ENCODE data around the gene NEURL1. TPM values are rescaled to one million over a fixed set of nuclear protein-coding genes. Genes with fewer than 3 reads are reported as not detected.

NEURL1 gene
- total RNA-seq, 4 donors from 2014 or later: 40.4 to 51.8 (median 45.8) TPM

DNA sequence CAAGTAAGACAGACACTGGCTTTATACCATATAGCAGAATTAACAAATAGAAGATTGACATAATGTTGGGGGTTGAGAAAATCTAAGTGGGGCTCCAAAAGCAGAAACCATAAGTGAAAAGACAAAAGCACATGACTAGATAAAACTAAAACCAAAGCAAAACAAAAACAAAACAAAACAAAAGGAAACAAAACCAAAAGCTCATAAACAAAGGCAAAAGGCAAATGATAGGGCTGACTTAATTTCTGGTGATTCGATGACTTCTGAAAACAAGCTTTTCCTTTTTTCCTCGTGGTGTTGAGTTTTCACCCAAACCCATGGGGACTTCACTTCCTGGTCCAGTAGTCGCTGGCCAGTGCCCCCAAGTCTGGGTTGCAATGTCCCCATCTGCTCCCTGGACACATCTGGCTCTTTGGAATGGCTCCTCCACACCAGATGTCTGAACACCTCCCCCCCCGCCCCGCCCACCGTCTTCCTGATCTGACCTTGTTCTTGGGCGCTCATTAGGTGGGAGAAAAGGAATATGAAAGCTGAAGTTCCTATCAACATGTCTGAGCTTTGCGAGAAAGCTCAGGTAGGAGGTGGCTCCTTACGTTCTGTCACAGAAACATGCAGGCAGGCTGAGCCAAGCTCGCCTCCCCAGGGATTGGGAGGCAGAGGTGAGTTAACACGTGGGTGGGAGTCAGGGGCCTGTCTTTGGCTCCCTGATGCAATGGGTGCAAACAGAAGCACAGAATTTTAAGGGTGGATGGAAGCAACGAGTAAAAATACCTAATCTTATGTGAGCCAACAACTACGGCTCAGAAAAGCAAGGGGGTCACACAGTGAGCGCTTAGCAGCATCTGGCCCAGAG, 121.0 kb downstream of the NEURL1 start:
- Histone ChIP-seq H3K4me1 (peaks cover 0 to 47% (median 0%) of the 10 kb centered on the region in 4 donors), H3K27ac (peak overlapping the region in 2 of 4 donors; percentile 18 to 67), H3K9me3 (no peaks in the 10 kb centered on the region), H3K4me3 (no peak overlapping the region), H3K36me3 (peaks cover 0 to 59% (median 0%) of the 10 kb centered on the region in 3 donors), H3K27me3 (no peaks in the 10 kb centered on the region)
- no peak for DNase-seq
- TF ChIP-seq, protein P1, sequence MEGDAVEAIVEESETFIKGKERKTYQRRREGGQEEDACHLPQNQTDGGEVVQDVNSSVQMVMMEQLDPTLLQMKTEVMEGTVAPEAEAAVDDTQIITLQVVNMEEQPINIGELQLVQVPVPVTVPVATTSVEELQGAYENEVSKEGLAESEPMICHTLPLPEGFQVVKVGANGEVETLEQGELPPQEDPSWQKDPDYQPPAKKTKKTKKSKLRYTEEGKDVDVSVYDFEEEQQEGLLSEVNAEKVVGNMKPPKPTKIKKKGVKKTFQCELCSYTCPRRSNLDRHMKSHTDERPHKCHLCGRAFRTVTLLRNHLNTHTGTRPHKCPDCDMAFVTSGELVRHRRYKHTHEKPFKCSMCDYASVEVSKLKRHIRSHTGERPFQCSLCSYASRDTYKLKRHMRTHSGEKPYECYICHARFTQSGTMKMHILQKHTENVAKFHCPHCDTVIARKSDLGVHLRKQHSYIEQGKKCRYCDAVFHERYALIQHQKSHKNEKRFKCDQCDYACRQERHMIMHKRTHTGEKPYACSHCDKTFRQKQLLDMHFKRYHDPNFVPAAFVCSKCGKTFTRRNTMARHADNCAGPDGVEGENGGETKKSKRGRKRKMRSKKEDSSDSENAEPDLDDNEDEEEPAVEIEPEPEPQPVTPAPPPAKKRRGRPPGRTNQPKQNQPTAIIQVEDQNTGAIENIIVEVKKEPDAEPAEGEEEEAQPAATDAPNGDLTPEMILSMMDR (IDR thresholded peaks at IDR 0.05): no peak
- no peak for TF ChIP-seq POLR2A (IDR thresholded peaks at IDR 0.05)

DNA sequence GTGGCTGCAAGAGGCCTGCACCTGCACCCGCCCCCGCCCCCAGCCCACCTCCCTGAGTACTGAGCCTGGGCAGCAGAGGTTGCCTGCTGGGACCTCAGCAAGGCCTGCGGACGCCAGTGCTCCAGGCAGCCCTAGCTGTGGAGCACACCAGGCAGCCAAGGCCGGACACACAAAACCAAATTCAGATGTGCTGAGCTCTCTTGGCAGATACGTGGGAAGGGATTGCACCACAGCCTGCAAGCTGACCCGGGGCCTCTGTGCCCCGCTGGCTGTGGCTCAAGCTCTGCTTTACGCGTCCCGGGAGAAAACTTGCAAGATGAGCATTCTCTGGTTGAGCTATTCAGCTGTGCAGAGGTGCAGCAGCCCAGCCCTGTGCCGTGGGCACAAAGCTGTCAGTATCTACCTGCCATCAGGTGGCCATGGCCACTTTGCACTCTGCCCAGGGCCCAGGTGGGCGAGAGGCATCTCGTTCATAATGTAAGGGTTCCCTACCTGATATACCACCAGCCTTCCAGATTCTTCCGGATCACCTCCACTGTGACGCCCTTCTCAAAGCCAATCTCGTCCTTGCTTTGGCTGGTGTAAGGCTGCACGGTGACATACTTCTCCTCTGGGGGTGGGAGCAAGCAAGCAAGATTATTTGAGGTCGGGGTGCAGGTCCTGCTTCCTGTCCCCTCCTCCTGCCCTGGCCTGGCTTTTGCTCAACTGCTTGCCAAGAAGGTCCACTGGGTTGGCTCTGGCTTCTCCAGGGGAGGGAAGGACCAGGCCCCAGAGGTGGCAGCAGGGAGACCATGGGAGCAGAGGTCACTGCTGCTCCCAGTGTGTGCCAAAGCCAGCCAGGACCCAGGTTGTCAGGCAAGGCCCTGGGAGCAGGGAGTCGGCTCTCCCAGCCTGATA, 123.4 kb downstream of the NEURL1 start:
- peak in 2 of 3 donors; percentile 22 to 75 for DNase-seq
- Histone ChIP-seq H3K27ac (peak overlapping the region in 3 of 4 donors; percentile 23 to 67 (median 55)), H3K4me1 (peaks cover 0 to 55% (median 0%) of the 10 kb centered on the region in 4 donors), H3K4me3 (no peak overlapping the region), H3K27me3 (no peaks in the 10 kb centered on the region), H3K9me3 (no peaks in the 10 kb centered on the region), H3K36me3 (peaks cover 0 to 59% (median 0%) of the 10 kb centered on the region in 3 donors)
- TF ChIP-seq, protein P1 (IDR thresholded peaks at IDR 0.05): no peak

DNA sequence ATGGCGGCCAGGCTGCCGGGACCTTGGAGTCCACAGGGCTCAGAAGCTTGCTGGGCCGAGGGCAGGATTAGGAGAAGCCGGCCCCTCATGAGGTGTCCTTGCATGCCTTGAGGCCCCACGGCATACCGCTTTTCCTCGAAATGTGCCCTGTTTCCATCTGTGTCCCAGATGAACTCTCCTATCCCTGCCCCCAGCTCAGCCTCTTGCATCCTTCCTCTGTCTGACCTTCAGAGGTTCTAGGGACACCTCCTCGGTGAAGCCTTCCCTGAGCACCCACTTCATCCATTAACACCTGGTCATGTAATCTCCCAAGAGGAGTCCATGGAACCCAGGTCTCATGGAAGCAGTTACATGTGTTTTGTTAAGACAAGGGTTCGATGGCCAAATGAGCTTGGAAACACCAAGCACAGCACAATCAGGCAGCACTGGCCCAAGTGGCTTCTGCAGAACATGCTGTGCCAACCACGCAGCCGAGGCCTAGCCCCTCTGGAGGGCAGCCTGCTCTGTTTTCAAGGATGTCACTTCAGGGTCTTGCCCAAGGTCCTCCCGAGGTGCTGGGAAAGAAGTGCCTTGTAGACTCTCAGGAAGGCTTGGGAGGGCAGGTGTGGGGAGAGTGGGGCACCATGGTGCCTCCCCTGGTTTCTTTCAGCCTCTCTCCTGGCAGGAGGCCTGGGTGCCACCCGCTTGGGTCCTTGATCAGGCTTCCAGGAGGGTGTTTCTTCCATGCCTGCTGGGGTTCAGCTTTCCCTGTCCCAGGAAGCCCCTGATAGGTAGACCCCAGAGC, 124.3 kb downstream of the NEURL1 start:
- H3K4me1 ChIP-seq: peaks cover 0 to 55% (median 0%) of the 10 kb centered on the region in 4 donors
- H3K36me3 ChIP-seq: peaks cover 0 to 56% (median 0%) of the 10 kb centered on the region in 3 donors
- H3K27me3 ChIP-seq: no peaks in the 10 kb centered on the region
- no peak overlapping the region for H3K4me3 ChIP-seq
- no peaks in the 10 kb centered on the region for H3K9me3 ChIP-seq
- H3K27ac ChIP-seq: peak overlapping the region in 3 of 4 donors; percentile 10 to 52 (median 22)
- TF ChIP-seq, protein P1 (IDR thresholded peaks at IDR 0.05): no peak
- no peak for TF ChIP-seq POLR2A (IDR thresholded peaks at IDR 0.05)
- no peak for DNase-seq

DNA sequence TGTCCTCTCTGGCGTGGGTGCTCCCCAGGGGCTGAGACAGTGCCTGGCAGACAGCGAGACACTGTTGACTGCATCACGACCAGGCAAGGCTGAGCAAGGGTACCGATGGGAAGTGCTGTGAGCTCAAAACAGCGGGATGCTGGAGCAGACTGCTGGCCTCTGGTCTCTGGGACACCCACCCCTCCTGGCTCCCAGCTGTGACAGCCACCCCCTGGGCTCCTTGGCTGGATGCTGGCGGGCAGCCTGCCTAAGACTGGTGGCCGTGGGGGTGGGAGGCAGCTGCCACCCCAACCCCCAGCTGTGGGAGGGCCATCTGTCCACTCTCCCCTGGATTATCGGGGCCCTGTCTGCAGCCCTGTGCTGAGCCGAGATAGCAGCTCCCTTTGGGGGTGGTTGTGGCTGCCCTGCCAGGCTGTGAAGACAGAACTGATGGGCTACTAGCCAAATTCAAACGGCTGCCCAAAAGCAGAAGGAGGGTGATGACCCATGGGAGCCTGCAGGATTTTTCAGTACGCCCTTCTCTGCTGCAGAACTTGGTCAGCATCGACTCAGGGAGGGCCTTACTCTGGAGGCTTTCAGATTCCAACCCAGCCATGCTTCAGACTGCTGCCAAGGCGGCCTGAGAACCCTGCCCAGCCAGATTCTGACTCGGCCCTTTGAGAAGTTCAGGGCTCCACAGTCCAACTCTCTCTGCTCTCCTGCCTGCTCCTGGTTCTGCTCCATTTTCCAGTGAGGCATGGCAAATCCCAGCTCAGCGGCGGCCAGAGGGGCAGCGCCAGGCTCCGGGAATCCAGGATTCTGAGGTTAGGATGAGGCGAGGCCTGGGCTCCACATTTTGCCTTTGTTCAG, 125.3 kb downstream of the NEURL1 start:
- no peaks in the 10 kb centered on the region for H3K27me3 ChIP-seq
- peak in 1 of 3 donors; percentile 57 for DNase-seq
- peaks cover 0 to 55% (median 0%) of the 10 kb centered on the region in 4 donors for H3K4me1 ChIP-seq
- TF ChIP-seq POLR2A (IDR thresholded peaks at IDR 0.05): no peak
- TF ChIP-seq, protein P1 (IDR thresholded peaks at IDR 0.05): no peak
- H3K36me3 ChIP-seq: peaks cover 0 to 62% (median 0%) of the 10 kb centered on the region in 3 donors
- H3K27ac ChIP-seq: peak overlapping the region in 3 of 4 donors; percentile 46 to 54 (median 52)
- H3K9me3 ChIP-seq: no peaks in the 10 kb centered on the region
- no peak overlapping the region for H3K4me3 ChIP-seq

All from Peyer's patch (tissue), 4 donors.